Myocyte (in vitro differentiated cells): ENCODE results near the gene HCRTR1. TPM values are rescaled to one million over a fixed set of nuclear protein-coding genes. Genes with fewer than 3 reads are reported as not detected.

ENCODE experiments used
- DNase-seq: peaks from one replicate; pipeline ENCODE4 v3.0.0-alpha.2; 2012; ENCODE audit warnings: low read depth
- total RNA-seq: library from RNA; depleted of rRNA; stranded (reverse); fragments of >200 nt; gene quantifications from 2 replicates; pipeline ENCODE4 v1.2.3, GENCODE V29; 2014

Gene HCRTR1
- total RNA-seq, 1 donor from 2014 or later: not detected

DNA sequence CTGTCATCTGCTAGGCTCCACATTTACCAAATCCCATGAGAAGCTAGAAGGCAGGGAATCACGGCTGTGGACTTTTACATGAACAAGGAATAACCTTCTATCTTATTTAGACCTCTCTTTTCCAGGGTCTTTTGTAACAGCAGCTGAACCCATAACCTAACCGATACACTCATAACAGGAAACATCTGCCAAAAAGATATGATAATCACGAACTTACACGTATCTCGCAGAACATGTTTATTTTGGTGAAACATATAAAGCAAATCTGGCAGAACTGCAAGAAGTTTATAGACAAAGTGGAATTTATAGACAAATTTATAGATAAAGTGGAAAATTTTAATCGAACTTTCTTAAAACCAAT, 20.8 kb upstream of the HCRTR1 start:
- DNase-seq: no peak

- no peak for DNase-seq
These were observed 18.5 kb upstream of the HCRTR1 start for GRCh38 chr1:31598980-31599379.

GRCh38 chr1:31600641-31601040, 16.8 kb upstream of the HCRTR1 start:
- DNase-seq: no peak

DNA sequence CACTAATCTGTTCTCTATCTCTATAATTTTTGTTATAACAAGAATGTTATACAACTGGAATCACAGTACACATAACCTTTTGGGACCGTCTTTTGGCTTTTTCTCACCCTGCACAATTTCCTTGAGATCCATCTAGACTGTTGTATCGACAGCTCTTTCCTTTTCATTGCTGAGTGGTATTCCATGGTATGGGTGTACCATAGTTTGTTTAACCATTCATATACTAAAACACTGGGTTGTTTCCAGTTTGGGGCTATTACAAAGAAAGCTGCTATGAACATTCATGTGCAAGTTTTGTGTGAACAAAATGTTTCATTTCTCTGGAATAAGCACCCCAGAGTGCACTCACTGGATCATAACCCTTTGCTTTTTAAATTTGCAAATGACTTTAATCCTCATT, 15.4 kb upstream of the HCRTR1 start:
- DNase-seq: no peak

DNA sequence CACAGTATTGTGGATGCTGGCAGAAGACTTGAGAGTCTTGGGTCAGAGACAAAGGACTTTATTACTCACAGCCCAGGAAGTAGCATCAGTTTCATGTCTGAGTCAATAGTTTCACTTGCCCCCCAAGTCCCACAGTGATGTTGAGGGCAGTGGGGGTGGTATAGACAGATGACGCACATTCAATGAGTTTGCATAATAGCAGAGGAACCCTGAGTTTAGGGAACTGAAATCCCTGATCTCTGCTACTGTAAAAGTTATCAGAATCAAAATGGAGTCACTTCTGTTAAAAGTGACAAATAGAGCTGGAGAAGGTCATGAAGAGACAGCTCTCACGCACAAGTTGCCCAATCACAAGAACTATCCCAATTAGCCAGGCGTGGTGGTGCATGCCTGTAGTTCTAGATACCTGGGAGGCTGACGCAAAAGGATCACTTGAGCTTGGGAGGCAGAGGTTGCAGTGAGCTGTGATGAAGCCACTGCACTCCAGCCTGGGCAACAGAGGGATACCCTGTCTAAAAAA, 11.5 kb upstream of the HCRTR1 start:
- no peak for DNase-seq

- no peak for DNase-seq
These were observed 10.1 kb upstream of the HCRTR1 start for GRCh38 chr1:31607360-31607759.

- DNase-seq: no peak
These were observed 7.9 kb upstream of the HCRTR1 start for GRCh38 chr1:31609514-31610118.

GRCh38 chr1:31614414-31615005, 3.0 kb upstream of the HCRTR1 start:
- no peak for DNase-seq

DNA sequence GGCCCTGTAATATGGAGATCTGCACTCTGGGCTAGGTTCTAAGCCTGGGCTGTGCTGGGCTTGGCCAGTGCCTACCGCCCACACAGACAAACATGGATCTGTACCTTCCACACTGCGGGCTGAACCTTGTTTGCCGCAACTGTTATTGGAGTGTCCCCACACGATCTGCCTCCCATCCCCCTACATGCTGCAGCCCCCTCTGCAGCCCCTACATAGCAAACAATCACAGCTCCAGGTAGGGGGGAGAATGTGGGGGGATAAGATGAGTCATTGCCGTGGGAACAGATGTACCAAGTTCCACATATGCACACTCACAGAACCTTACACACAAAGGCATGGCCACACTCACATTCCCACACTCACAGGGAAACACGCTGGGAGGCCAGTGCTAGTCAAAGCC, 2.1 kb upstream of the HCRTR1 start:
- DNase-seq: no peak

DNA sequence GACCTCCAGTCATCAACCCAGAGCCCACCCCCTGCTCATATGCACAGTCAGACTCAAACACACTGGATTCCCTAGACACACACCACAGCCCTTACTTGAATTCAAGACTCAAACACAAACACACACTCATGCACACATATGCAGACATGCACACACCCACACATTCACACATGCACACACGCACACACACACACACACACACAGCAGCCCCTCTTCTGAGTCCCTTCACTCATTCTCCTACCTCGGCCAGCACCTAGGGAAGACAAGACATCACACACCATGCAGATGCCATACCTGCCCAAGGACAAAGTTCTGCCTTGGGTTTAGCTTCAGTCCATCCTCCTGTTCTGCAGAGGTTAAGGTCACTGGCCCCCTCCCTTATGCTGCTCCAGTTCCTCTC, 1.6 kb upstream of the HCRTR1 start:
- no peak for DNase-seq

DNA sequence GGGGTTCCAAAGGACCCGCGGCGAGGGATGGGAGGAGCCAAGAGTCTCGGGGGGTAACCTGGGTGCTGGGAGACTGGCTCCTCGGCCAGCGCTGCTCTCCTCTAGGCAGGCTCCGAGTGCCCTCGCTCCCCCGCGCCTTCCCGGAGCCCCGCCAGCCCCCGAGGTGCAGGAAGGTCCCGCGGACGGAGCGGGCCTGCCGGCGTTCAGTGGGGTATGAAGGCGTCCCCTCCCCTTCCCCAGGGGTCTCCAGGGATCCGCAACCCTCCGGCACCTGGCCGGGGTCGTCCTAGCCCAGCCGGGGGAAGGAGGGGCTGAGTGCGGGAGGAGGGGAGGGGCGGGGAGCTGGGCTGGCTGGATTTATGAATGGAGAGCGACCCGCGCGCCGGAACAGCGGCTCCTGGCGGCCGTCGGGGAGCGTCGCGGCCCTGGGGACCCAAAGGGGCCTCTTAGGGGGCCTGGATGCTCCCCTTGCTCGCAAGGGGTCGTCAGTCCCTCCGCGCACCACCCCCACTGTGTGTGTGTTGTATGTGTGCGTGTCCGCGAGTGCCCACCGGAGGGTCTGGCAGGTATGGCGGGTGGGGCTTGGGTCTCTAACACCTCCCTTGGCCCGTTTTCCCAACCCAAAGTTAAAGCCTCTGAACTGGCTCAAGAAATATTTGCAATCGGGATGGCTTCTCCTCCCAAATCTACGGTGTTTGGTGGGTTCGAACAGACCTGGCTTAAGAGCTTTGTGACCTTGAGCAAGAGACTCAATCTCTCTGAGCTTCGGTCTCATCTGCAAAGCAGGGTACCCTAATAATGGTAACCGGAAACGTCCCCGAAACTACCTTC, 642 bp downstream of the HCRTR1 start:
- DNase-seq: peak; percentile 28

DNA sequence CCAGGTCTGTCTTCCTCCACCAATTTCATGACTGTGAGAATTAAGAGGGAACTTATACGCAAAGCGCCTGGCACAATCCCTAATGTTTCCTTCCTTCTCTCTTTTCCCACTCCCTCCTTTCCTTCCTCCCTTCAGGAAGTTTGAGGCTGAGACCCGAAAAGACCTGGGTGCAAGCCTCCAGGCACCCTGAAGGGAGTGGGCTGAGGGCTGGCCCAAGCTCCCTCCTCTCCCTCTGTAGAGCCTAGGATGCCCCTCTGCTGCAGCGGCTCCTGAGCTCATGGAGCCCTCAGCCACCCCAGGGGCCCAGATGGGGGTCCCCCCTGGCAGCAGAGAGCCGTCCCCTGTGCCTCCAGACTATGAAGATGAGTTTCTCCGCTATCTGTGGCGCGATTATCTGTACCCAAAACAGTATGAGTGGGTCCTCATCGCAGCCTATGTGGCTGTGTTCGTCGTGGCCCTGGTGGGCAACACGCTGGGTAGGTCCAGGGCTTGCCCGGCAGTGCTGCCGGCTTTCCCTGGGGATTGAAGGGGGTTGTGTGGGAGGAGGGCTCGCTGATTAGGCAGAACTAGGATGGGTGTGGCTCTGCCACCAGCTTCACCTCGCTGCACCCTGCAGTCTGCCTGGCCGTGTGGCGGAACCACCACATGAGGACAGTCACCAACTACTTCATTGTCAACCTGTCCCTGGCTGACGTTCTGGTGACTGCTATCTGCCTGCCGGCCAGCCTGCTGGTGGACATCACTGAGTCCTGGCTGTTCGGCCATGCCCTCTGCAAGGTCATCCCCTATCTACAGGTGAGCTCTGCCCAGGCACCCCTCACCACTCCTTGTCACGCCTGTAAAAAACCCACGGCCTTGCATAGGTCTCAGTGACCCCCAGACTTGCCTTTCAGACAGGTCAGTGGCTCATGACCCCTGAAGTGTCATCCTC, 1.7 kb downstream of the HCRTR1 start:
- no peak for DNase-seq

DNA sequence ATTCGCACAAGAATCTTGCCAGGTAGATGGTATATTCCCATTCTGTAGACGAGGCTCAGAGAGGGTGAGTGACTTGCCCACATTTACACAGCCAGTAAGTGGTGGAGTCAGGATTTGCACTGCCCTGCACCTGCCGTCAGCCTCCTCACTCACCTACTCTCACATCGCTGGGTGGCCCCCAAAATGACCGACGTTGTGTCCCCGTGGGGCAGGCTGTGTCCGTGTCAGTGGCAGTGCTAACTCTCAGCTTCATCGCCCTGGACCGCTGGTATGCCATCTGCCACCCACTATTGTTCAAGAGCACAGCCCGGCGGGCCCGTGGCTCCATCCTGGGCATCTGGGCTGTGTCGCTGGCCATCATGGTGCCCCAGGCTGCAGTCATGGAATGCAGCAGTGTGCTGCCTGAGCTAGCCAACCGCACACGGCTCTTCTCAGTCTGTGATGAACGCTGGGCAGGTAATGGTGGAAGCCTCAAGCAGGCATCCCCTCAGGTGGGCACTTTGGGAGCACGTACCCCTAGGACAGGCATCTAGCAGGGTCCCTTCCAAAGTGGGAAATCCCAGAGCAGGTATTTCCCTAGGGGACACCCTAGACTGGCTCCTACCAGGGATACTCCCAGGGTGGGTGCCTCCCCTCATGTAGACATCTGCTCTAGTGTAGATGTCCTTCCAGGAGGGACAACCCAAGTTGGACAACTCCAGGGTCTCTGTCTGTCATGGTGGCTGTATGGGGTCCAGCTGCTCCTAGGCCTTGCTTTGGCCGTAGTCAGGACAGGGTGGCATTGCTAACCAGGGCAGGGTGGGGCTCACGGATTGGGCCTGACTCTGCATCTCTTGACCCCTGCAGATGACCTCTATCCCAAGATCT, 3.4 kb downstream of the HCRTR1 start:
- DNase-seq: no peak

- DNase-seq: no peak
These were observed 4.0 kb downstream of the HCRTR1 start for GRCh38 chr1:31621498-31621820.

GRCh38 chr1:31621847-31622730, 4.6 kb downstream of the HCRTR1 start:
- DNase-seq: no peak

DNA sequence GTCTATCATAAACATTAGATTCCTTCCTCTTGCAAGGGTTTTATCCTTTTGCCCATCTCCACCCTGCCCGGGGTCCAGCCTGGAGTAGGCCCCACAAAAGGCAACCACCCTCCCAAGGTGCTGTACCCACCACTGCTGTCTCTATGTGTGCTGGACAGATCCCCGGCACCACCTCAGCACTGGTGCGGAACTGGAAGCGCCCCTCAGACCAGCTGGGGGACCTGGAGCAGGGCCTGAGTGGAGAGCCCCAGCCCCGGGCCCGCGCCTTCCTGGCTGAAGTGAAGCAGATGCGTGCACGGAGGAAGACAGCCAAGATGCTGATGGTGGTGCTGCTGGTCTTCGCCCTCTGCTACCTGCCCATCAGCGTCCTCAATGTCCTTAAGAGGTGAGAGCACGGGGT, 5.9 kb downstream of the HCRTR1 start:
- no peak for DNase-seq

GRCh38 chr1:31624309-31624708, 6.8 kb downstream of the HCRTR1 start:
- no peak for DNase-seq

GRCh38 chr1:31624731-31625514, 7.4 kb downstream of the HCRTR1 start:
- DNase-seq: no peak
